ENCODE measurements around the gene BHLHE23.

Gene BHLHE23

DNA sequence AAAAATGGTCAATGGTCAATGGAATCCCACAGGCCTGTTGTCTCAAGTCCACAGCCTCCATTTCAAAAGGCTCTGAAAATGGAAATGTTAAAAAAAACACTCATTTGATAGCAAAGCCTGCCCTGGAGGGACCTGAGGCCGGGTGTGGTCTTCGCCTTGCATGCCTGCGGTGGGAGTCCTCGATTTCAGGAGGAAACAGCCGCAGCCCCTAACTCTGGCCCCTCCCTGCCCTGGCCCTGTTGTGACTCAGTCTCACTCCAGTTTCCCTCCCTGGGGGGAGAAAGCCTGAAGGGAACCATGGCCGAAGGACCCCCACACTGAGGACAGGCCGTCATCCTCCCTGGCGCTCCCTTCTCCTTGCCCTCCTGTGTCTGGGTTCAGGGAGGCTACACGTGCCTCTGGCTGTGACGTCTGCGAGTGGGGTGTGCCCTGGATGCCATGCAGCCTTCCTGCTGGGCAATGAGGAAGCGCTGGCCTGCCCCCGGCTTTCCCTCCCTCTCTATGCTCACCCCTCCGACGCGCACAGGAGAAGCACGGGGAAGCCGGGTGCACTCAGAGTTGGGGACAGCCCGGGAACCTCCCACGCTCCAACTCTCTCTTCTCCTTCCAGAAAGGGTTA, 9.2 kb downstream of the BHLHE23 start:
- Histone ChIP-seq H3K27ac (no peak overlapping the region), H3K4me3 (no peak overlapping the region), H3K27me3 (peaks cover 2% of the 10 kb centered on the region), H3K9me3 (no peaks in the 10 kb centered on the region), H3K36me3 (no peaks in the 10 kb centered on the region), H3K4me1 (peaks cover 55% of the 10 kb centered on the region), H3K4me2 (no peak overlapping the region), H4K20me1 (no peaks in the 10 kb centered on the region), H3K9ac (no peak overlapping the region)
- TF ChIP-seq Cebpa-rat (IDR thresholded peaks at IDR 0.05): no peak

DNA sequence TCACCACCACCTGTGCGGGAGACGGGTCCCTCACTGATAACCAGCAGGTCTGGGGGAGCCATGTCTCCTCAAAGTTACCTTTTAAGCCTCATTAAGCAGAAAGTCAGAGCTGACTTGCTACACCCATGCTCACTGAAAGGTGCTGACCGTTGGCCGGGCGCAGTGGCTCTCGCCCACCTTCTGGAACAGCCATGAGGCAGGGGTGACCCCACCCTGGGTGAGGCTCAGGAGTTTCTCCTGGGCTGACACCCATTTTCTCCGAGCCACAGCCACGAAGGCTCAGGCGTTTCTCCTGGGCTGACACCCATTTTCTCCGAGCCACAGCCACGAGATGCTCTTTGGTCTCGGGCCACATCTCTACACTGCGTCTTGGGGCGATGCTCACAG, 10.2 kb downstream of the BHLHE23 start:
- no peaks in the 10 kb centered on the region for H3K27me3 ChIP-seq
- no peak overlapping the region for H3K4me2 ChIP-seq
- peaks cover 54% of the 10 kb centered on the region for H3K4me1 ChIP-seq
- TF ChIP-seq Cebpa-rat (IDR thresholded peaks at IDR 0.05): no peak
- no peaks in the 10 kb centered on the region for H4K20me1 ChIP-seq
- H3K9ac ChIP-seq: no peak overlapping the region
- H3K9me3 ChIP-seq: no peaks in the 10 kb centered on the region
- H3K27ac ChIP-seq: no peak overlapping the region
- H3K4me3 ChIP-seq: no peak overlapping the region
- no peaks in the 10 kb centered on the region for H3K36me3 ChIP-seq

DNA sequence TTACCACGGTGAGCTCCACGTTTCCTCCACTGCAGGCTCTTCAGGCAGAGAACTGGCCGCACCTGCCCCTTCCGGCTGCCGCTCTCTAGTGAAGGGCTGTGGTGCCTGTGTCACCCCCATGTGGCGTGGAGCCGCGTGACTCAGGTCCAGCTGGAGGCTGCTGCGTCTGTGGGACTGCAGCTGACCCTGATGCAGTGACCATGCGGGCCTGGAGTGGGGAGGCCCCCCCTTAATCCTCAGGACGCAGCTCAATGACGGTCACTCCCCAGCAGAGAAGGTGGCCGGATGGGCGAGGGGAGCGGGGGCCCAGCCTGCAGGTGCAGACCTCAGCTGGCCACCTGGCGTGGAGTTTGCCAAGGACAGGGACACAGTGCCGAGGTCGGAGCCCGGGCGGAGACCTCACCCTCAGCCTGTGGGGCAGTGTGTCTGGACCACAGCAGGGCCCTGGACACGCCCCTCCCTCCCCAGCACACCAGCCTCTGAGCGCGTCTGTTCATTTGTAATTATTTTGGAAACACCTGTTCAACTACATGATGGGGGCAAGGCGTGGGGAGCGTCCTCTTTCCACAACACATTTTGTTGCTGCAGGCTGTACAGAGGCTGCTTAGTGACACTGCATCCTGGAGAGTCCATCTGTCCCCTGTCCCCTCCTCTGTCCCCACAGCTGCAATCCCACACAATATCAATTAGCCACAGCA, 10.7 kb downstream of the BHLHE23 start:
- Histone ChIP-seq H4K20me1 (no peaks in the 10 kb centered on the region), H3K27me3 (no peaks in the 10 kb centered on the region)

DNA sequence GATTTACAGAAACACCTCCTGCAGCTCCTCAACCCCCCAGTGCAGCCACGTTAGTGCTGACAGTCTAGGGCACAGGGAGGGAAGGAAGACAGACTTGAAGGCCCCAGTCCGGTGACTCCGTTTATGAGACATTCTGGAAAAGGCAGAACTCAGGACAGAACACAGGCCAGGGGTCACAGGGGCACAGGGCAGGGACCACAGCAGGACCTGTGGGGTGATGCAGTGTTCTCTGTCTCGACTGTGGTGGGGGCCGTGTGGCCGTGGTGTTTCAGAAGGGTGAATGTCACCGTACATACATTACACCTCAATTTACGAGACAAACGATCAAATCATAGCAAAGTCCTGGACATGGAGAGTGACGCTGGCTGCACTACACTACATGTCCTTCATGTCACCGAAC, 11.3 kb downstream of the BHLHE23 start:
- H4K20me1 ChIP-seq: no peaks in the 10 kb centered on the region
- no peak overlapping the region for H3K4me3 ChIP-seq
- H3K27ac ChIP-seq: no peak overlapping the region
- H3K9me3 ChIP-seq: no peaks in the 10 kb centered on the region
- no peak for TF ChIP-seq Cebpa-rat (IDR thresholded peaks at IDR 0.05)
- H3K4me1 ChIP-seq: peaks cover 50% of the 10 kb centered on the region
- H3K9ac ChIP-seq: no peak overlapping the region
- no peak overlapping the region for H3K4me2 ChIP-seq
- no peaks in the 10 kb centered on the region for H3K27me3 ChIP-seq
- H3K36me3 ChIP-seq: no peaks in the 10 kb centered on the region

More for the DNA sequence above, 10.7 kb downstream of the BHLHE23 start:
- no peak overlapping the region for H3K4me3 ChIP-seq
- no peak overlapping the region for H3K4me2 ChIP-seq
- no peak overlapping the region for H3K27ac ChIP-seq
- H3K4me1 ChIP-seq: peaks cover 52% of the 10 kb centered on the region
- no peak for TF ChIP-seq Cebpa-rat (IDR thresholded peaks at IDR 0.05)
- no peaks in the 10 kb centered on the region for H3K9me3 ChIP-seq
- no peaks in the 10 kb centered on the region for H3K36me3 ChIP-seq
- no peak overlapping the region for H3K9ac ChIP-seq

DNA sequence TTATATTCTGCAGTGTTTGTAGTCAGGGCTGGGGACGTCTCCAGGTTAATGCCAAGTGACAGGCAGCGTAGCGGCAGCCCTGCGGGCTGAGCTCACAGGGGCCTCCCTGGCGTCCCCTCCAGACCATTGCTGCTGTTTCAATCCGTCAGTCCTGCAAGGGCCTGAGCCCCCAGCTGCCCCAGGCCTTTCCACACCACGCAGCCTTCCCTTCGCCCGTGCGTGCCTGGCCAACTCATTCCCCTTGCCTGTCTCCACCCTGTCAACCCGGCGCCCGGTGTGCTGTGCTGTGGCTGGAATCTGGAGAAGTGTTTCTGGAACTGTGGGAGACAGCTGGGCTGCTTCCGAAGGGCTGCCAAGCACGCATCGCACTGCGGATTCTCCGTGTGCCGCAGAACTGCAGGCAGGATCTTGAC, 11.9 kb downstream of the BHLHE23 start:
- Histone ChIP-seq H3K4me2 (no peak overlapping the region), H3K36me3 (no peaks in the 10 kb centered on the region), H4K20me1 (no peaks in the 10 kb centered on the region), H3K9ac (no peak overlapping the region), H3K4me1 (peaks cover 44% of the 10 kb centered on the region), H3K27me3 (no peaks in the 10 kb centered on the region), H3K4me3 (no peak overlapping the region), H3K27ac (no peak overlapping the region), H3K9me3 (no peaks in the 10 kb centered on the region)
- TF ChIP-seq Cebpa-rat (IDR thresholded peaks at IDR 0.05): no peak

DNA sequence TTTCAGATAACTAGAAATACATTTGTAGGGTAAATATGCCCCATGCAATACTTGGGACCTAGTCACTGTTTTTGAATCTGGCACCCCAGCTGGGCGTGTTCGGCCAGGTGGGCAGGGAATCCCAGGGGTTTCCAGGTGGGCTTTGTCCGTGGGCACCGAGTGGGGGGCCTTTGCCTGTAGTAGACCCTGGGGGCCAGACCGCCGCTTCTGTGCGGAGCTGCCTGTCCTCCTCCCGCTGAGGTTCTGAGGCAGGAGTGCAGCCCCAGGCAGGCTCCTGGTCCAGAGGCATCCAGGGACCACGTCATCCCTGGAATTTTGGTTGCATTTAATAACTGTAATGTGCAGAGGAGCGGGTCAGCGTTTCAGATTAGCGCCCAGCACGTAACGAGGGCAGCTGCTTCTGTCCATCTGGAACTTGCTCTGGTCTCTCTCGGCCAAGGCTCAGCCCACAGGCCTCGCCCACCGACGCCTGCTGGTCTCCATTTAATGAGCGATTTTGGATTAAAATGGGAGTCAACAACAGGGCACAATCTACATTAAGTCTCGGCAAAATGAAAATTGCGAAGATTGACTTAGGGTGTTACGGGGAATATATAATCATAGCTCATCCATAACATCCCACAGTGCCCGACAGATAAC, 12.8 kb downstream of the BHLHE23 start:
- peaks cover 41% of the 10 kb centered on the region for H3K4me1 ChIP-seq
- H3K27ac ChIP-seq: no peak overlapping the region
- no peaks in the 10 kb centered on the region for H4K20me1 ChIP-seq
- no peaks in the 10 kb centered on the region for H3K27me3 ChIP-seq
- H3K9me3 ChIP-seq: no peaks in the 10 kb centered on the region
- no peak overlapping the region for H3K4me3 ChIP-seq
- no peaks in the 10 kb centered on the region for H3K36me3 ChIP-seq
- no peak for TF ChIP-seq Cebpa-rat (IDR thresholded peaks at IDR 0.05)
- no peak overlapping the region for H3K4me2 ChIP-seq
- no peak overlapping the region for H3K9ac ChIP-seq

DNA sequence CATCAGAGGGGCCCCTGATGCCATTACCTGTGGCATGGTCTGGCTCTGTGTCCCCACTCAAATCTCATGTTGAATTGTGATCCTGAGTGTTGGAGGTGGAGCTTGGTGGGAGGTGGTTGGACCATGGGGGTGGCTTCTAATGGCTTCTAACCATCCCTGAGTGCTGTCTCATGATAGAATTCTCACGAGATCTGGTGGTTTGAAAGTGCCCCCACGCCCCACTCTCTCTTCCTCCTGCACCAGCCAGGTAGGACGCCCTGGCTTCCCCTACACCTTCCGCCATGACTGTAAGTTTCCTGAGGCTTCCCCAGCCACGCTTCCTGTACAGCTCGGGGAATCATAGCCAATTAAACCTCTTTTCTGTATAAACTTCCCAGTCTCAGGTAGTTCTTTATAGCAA, 14.9 kb downstream of the BHLHE23 start:
- Histone ChIP-seq H3K27me3 (no peaks in the 10 kb centered on the region), H3K4me3 (no peak overlapping the region), H3K9ac (no peak overlapping the region), H3K9me3 (no peaks in the 10 kb centered on the region), H3K36me3 (no peaks in the 10 kb centered on the region), H3K4me1 (peaks cover 36% of the 10 kb centered on the region), H3K4me2 (peak overlapping the region; percentile 31), H4K20me1 (no peaks in the 10 kb centered on the region), H3K27ac (no peak overlapping the region)
- TF ChIP-seq Cebpa-rat (IDR thresholded peaks at IDR 0.05): no peak

DNA sequence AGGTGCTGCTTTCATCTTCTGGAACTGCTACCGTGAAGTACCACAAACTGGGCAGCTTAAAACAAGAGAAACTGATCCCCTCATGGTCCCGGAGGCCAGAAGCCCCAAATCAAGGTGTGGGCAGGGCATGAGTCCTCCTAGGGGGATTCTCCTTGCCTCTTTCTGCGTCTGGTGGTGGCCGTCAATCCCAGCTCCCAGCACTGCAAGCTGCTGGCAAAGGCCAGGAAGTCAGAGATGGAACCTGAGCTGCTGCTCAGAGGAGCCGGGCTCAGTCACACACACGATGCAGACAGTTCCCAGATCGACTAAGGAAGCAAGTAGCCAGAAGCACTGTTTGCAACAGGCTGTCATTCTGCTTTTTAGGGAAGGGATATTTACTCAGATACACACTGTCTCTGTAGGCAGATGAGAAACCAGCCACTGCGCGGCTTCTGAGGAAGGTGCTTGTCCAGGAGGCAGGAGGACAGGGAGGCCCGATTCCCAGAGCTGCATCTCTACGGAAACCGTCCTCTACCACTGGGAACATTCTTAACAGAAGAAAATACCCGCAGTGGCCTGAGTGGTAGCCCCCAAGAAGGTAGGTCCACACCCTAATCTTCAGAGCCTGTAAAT, 15.5 kb downstream of the BHLHE23 start:
- TF ChIP-seq Cebpa-rat (IDR thresholded peaks at IDR 0.05): no peak

DNA sequence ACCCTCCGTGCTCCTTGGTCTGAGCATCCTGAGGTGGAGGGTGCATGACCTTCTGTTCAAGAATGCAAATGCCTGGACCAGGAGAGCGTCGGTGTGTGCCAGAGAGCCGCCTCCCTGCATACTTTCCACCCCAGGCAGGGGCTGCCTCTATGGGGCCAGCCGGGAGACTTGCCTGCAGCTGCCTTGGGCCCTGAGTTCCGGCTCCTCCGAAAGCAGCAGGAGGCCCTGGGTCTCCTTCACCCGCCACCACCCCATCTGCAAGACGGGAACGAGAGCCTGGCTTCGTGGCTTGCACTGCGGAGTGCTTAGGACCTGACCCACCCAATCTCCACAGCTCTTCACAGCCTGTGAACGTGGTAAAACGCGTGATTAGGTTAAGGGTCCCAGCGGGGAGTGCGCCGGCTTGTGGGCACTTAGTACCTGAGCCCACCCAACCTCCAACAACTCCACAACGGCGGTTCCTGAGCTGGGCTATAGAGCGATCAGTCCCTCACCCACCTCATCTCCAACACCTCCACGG, 16.4 kb downstream of the BHLHE23 start:
- H3K9ac ChIP-seq: no peak overlapping the region
- H3K27ac ChIP-seq: no peak overlapping the region
- H3K36me3 ChIP-seq: no peaks in the 10 kb centered on the region
- H3K4me1 ChIP-seq: peaks cover 47% of the 10 kb centered on the region
- H4K20me1 ChIP-seq: no peaks in the 10 kb centered on the region
- H3K9me3 ChIP-seq: no peaks in the 10 kb centered on the region
- H3K27me3 ChIP-seq: no peaks in the 10 kb centered on the region
- no peak overlapping the region for H3K4me2 ChIP-seq
- no peak overlapping the region for H3K4me3 ChIP-seq
- no peak for TF ChIP-seq Cebpa-rat (IDR thresholded peaks at IDR 0.05)

More for the DNA sequence above, 15.5 kb downstream of the BHLHE23 start:
- Histone ChIP-seq H3K4me3 (no peak overlapping the region), H3K4me2 (peak overlapping the region; percentile 31; the same call in 1 of the 2 replicates), H3K27me3 (no peaks in the 10 kb centered on the region), H3K27ac (no peak overlapping the region), H3K9me3 (no peaks in the 10 kb centered on the region), H3K4me1 (peaks cover 38% of the 10 kb centered on the region), H3K9ac (no peak overlapping the region), H4K20me1 (no peaks in the 10 kb centered on the region), H3K36me3 (no peaks in the 10 kb centered on the region)

DNA sequence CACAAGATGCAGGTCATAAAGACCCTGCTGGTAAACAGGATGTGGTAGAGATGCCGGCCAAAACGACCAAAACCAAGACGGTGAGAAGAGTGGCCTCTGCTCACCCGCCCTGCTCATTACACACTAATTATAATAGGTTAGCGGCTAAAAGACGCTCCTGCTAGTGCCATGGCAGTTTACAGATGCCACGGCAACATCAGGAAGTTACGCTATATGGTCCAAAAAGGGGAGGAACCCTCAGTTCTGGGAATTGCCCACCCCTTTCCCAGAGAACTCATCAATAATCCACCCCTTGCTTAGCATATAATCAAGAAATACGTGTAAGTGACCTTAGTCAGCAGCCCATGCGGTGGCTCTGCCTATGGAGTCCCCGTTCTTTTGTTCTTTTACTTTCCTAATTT, 17.6 kb downstream of the BHLHE23 start:
- H3K4me3 ChIP-seq: no peak overlapping the region
- no peaks in the 10 kb centered on the region for H3K27me3 ChIP-seq
- no peak overlapping the region for H3K9ac ChIP-seq
- peaks cover 53% of the 10 kb centered on the region for H3K4me1 ChIP-seq
- no peaks in the 10 kb centered on the region for H3K36me3 ChIP-seq
- H3K9me3 ChIP-seq: no peaks in the 10 kb centered on the region
- peak overlapping the region; percentile 47 for H3K4me2 ChIP-seq
- H3K27ac ChIP-seq: no peak overlapping the region
- no peak for TF ChIP-seq Cebpa-rat (IDR thresholded peaks at IDR 0.05)
- no peaks in the 10 kb centered on the region for H4K20me1 ChIP-seq

All from BLaER1 (cell line).